GM21528 (cell line): ENCODE measurements around the gene MORN1.
"Not testable (repeated sequence)": the region's sequence is repeated elsewhere in the genome, so short reads cannot be mapped to it uniquely, and the experiment has no call there.

Experiments used
- ATAC-seq: cut with Tn5 transposase; IDR thresholded peaks from one replicate; pipeline ENCODE4 v1.9.1; 2021; ENCODE audit warnings: mild to moderate bottlenecking, moderate library complexity; ENCODE audit not compliant: unreplicated experiment, low FRiP score

Gene MORN1

GRCh38 chr1:2391041-2391930 is at the start of gene MORN1, which contains the start of gene RER1:
Gene MORN1 (minus strand): TSS chr1:2391554. CDS start chr1:2391533, 21 bp downstream.
Gene RER1 (plus strand): TSS chr1:2391841. CDS start chr1:2395791, 3,950 bp downstream.
- ATAC-seq: peak; percentile 92

- ATAC-seq: not testable (repeated sequence)
Observed at GRCh38 chr1:2440346-2440745, 49.0 kb upstream of the MORN1 start.

- no peak for ATAC-seq
Observed at GRCh38 chr1:2439369-2439768, 48.0 kb upstream of the MORN1 start.

- no peak for ATAC-seq
Observed at GRCh38 chr1:2438641-2439040, 47.3 kb upstream of the MORN1 start.

GRCh38 chr1:2438038-2438437 is 46.7 kb upstream of the MORN1 start:
- no peak for ATAC-seq

- no peak for ATAC-seq
Observed at GRCh38 chr1:2437617-2438016, 46.3 kb upstream of the MORN1 start.

GRCh38 chr1:2436876-2437275 is 45.5 kb upstream of the MORN1 start:
- ATAC-seq: no peak

GRCh38 chr1:2435746-2436355 is 44.5 kb upstream of the MORN1 start:
- no peak for ATAC-seq

GRCh38 chr1:2435091-2435490 is 43.7 kb upstream of the MORN1 start:
- no peak for ATAC-seq

GRCh38 chr1:2433936-2434655 is 42.7 kb upstream of the MORN1 start:
- ATAC-seq: no peak

- no peak for ATAC-seq
Observed at GRCh38 chr1:2433196-2433595, 41.8 kb upstream of the MORN1 start.

- ATAC-seq: no peak
Observed at GRCh38 chr1:2432441-2432844, 41.1 kb upstream of the MORN1 start.

GRCh38 chr1:2431518-2431917 is 40.2 kb upstream of the MORN1 start:
- no peak for ATAC-seq

GRCh38 chr1:2431103-2431502 is 39.7 kb upstream of the MORN1 start:
- ATAC-seq: no peak

GRCh38 chr1:2430592-2430973 is 39.2 kb upstream of the MORN1 start:
- ATAC-seq: no peak

- no peak for ATAC-seq
Observed at GRCh38 chr1:2429780-2430591, 38.6 kb upstream of the MORN1 start.

- ATAC-seq: no peak
Observed at GRCh38 chr1:2428490-2428889, 37.1 kb upstream of the MORN1 start.

- ATAC-seq: no peak
Observed at GRCh38 chr1:2427976-2428375, 36.6 kb upstream of the MORN1 start.

GRCh38 chr1:2427051-2427450 is 35.7 kb upstream of the MORN1 start:
- ATAC-seq: no peak

- ATAC-seq: no peak
Observed at GRCh38 chr1:2426540-2426939, 35.2 kb upstream of the MORN1 start.
